SU-DHL-6 (cell line): ENCODE data around the gene FBXO28.

ENCODE experiments used
- H2AFZ ChIP-seq: fragments of 200-600 bp; sonication (generic); 2 replicates; pipeline ENCODE4 v1.6.1; 2014; ENCODE audit warnings: low read depth, mild to moderate bottlenecking, moderate library complexity, mixed read lengths, antibody characterized with exemption, low read length; ENCODE audit not compliant: severe bottlenecking
- H3F3A ChIP-seq: fragments of 200-600 bp; shearing (Covaris generic); 2 replicates; pipeline ENCODE4 v1.6.0; 2016; ENCODE audit warnings: antibody characterized with exemption, mild to moderate bottlenecking; ENCODE audit not compliant: insufficient read depth
- H3K27ac ChIP-seq: fragments of 200-600 bp; sonication (generic); 2 replicates; pipeline ENCODE4 v1.5.1; 2016; ENCODE audit warnings: low read depth, mild to moderate bottlenecking, low read length, moderate library complexity, mixed read lengths
- H3K27me3 ChIP-seq: fragments of 200-600 bp; sonication (generic), shearing (Covaris generic); 2 replicates; pipeline ENCODE4 v1.6.0; 2014; ENCODE audit warnings: mild to moderate bottlenecking, low read length
- H3K36me3 ChIP-seq: fragments of 200-600 bp; sonication (generic); 2 replicates; pipeline ENCODE4 v1.6.1; 2014; ENCODE audit warnings: mild to moderate bottlenecking, low read length, mixed read lengths
- H3K4me2 ChIP-seq: fragments of 300-600, 200-600 bp; shearing (Covaris generic), sonication (generic); 2 replicates; pipeline ENCODE4 v1.6.0; 2014; ENCODE audit warnings: low read length, low read depth, mild to moderate bottlenecking; ENCODE audit not compliant: poor library complexity, severe bottlenecking
- H3K4me3 ChIP-seq: fragments of 200-600 bp; sonication (generic); 2 replicates; pipeline ENCODE4 v1.5.1; 2014; ENCODE audit warnings: antibody characterized with exemption, low read length, mild to moderate bottlenecking, mixed read lengths; ENCODE audit not compliant: insufficient read depth, poor library complexity, severe bottlenecking
- H3K79me2 ChIP-seq: fragments of 200-600 bp; sonication (generic); 2 replicates; pipeline ENCODE4 v1.6.1; 2014; ENCODE audit warnings: mild to moderate bottlenecking, low read length, moderate library complexity; ENCODE audit not compliant: insufficient read depth
- H3K9ac ChIP-seq: fragments of 200-600 bp; sonication (generic); 2 replicates; pipeline ENCODE4 v1.7.0; 2014; ENCODE audit warnings: mild to moderate bottlenecking, low read length
- H3K9me2 ChIP-seq: fragments of 200-600 bp; sonication (generic); replicated peaks from 2 replicates; pipeline ENCODE4 v1.6.1; 2014; ENCODE audit warnings: low read length; ENCODE audit not compliant: insufficient read depth
- H3K9me3 ChIP-seq: fragments of 200-600 bp; sonication (generic); 2 replicates; pipeline ENCODE4 v1.6.1; 2014; ENCODE audit warnings: low read length, mixed read lengths; ENCODE audit not compliant: insufficient read depth
- H4K20me1 ChIP-seq: fragments of 200-600 bp; sonication (generic); 2 replicates; pipeline ENCODE4 v1.6.1; 2014; ENCODE audit warnings: low read depth, mild to moderate bottlenecking, antibody characterized with exemption, low read length, moderate library complexity, mixed read lengths
- EZH2phosphoT487 ChIP-seq: fragments of 200-600 bp; sonication (generic), shearing (Covaris generic); conservative IDR thresholded peaks from 2 replicates; pipeline ENCODE4 v1.6.1; 2018; ENCODE audit warnings: mild to moderate bottlenecking, antibody characterized with exemption, low read length, moderate library complexity, mixed read lengths
- TF ChIP-seq, protein P1 (sequence below): fragments of 200-600 bp; sonication (generic); IDR thresholded peaks from one replicate; pipeline ENCODE4 v1.5.1; 2017; ENCODE audit warnings: antibody characterized with exemption, mild to moderate bottlenecking, low read length, moderate library complexity; ENCODE audit not compliant: insufficient read depth, poor library complexity, severe bottlenecking

FBXO28 gene

DNA sequence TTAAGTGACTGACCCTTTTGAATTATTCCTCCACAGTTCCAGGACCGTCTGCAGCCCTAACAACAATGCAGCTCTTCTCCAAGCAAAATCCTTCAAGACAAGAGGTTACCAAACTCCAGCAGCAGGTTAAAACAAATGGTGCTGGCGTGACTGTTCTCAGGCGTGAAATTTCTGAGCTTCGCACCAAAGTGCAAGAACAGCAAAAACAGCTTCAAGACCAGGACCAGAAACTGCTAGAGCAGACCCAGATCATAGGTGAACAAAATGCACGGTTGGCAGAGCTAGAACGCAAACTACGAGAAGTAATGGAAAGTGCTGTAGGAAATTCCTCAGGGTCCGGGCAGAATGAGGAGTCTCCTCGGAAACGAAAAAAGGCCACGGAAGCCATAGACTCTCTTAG, 43.4 kb downstream of the FBXO28 start:
- Histone ChIP-seq H3K4me2 (no peak overlapping the region), H3K9ac (no peak overlapping the region), H2AFZ (no peak overlapping the region), H3K36me3 (peaks cover 13% of the 10 kb centered on the region), H3K79me2 (no peaks in the 10 kb centered on the region), H3K9me3 (no peaks in the 10 kb centered on the region), H3F3A (no peaks in the 10 kb centered on the region), H4K20me1 (no peaks in the 10 kb centered on the region), H3K27me3 (no peaks in the 10 kb centered on the region), H3K4me3 (no peak overlapping the region), H3K27ac (no peak overlapping the region), H3K9me2 (no peaks in the 10 kb centered on the region)
- TF ChIP-seq, protein P1, sequence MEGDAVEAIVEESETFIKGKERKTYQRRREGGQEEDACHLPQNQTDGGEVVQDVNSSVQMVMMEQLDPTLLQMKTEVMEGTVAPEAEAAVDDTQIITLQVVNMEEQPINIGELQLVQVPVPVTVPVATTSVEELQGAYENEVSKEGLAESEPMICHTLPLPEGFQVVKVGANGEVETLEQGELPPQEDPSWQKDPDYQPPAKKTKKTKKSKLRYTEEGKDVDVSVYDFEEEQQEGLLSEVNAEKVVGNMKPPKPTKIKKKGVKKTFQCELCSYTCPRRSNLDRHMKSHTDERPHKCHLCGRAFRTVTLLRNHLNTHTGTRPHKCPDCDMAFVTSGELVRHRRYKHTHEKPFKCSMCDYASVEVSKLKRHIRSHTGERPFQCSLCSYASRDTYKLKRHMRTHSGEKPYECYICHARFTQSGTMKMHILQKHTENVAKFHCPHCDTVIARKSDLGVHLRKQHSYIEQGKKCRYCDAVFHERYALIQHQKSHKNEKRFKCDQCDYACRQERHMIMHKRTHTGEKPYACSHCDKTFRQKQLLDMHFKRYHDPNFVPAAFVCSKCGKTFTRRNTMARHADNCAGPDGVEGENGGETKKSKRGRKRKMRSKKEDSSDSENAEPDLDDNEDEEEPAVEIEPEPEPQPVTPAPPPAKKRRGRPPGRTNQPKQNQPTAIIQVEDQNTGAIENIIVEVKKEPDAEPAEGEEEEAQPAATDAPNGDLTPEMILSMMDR = no peak
- no peak for TF ChIP-seq EZH2phosphoT487

DNA sequence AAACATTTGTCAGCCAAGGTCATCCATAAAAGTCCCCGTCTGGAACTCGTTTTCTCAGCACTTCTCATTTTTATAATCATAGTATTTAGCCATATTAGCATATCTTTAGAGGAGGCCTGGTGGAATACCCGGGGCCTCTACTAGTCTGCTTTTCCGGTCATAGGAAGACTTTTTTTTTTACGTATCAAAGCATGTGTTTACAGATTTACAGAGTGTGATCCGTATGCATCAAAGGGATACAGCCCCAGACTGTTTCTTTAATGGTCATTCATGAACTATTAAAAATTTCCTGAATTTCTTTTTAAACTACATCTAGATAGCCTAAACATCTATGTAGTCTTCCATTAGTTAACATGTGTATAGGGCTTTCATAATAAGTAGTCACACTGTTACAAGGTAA, 45.6 kb downstream of the FBXO28 start:
- no peak for TF ChIP-seq EZH2phosphoT487
- TF ChIP-seq, protein P1 = no peak
- H3F3A ChIP-seq = 0 out of 2 replicates have a peak, but pooled peaks cover 5% of the 10 kb centered on the region
- H3K9me3 ChIP-seq = no peaks in the 10 kb centered on the region
- H3K4me3 ChIP-seq = no peak overlapping the region
- H3K79me2 ChIP-seq = no peaks in the 10 kb centered on the region
- no peaks in the 10 kb centered on the region for H3K9me2 ChIP-seq
- peaks cover 13% of the 10 kb centered on the region for H3K36me3 ChIP-seq
- no peak overlapping the region for H2AFZ ChIP-seq
- no peak overlapping the region for H3K9ac ChIP-seq
- H3K27ac ChIP-seq = no peak overlapping the region
- H3K27me3 ChIP-seq = no peaks in the 10 kb centered on the region
- H3K4me2 ChIP-seq = no peak overlapping the region
- no peaks in the 10 kb centered on the region for H4K20me1 ChIP-seq

DNA sequence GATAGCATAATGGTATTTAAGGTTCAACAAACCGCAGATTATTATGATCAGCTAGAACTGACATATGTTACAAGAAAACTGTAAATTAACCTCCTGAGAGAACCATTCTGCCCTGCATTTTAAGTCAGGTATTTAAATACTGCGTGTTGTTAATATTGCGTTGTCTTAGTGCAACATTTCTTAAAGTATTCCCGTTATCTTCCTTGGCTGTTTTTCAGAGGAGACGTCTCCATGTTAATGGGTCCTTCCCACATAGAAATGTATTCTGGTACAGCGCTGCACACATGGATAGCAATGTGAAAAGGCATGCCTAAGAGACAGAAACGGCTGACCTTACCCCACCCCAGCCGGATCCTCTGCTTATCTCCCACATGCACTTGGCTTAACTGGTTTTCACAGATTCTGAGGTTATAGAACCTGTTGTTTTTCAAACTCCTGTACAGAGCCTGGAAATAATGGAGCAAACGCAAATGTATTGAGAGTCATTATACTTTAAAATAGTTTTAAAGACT, 46.3 kb downstream of the FBXO28 start:
- Histone ChIP-seq H3K9me2 (no peaks in the 10 kb centered on the region), H2AFZ (no peak overlapping the region), H3K4me2 (no peak overlapping the region), H3K9me3 (no peaks in the 10 kb centered on the region), H3K9ac (no peak overlapping the region), H3F3A (0 out of 2 replicates have a peak, but pooled peaks cover 5% of the 10 kb centered on the region), H3K4me3 (no peak overlapping the region), H3K27me3 (no peaks in the 10 kb centered on the region), H3K36me3 (peaks cover 13% of the 10 kb centered on the region), H4K20me1 (no peaks in the 10 kb centered on the region), H3K27ac (no peak overlapping the region), H3K79me2 (no peaks in the 10 kb centered on the region)
- TF ChIP-seq EZH2phosphoT487 = no peak
- TF ChIP-seq, protein P1 = no peak
